HepG2 (cell line): Measurements from ENCODE around the gene RNF10. TPM values are rescaled to one million over a fixed set of nuclear protein-coding genes. Genes with fewer than 3 reads are reported as not detected.

ENCODE experiments used
- ATAC-seq: fragments of 200-7000 bp; cut with Tn5 transposase; 3 replicates; pipeline ENCODE4 v1.9.1; 2020; ENCODE audit warnings: mild to moderate bottlenecking, moderate library complexity
- BruUV-seq: library from RNA; stranded (reverse); fragments of 400-500 nt; replicated peaks from 2 replicates; lab custom pipeline; 2021; lab: Mats Ljungman, UMichigan
- CTCF ChIA-PET: fragments of 300-600 bp; formaldehyde crosslinking; extraction: SDS; loops from one replicate; lab custom pipeline; 2021; ENCODE audit warnings: low total read pairs, inconsistent platforms, low intra/inter-chr PET ratio; lab: Yijun Ruan, JAX
- POLR2A ChIA-PET: fragments of 350-600 bp; sonication (Branson Sonifier 250); formaldehyde crosslinking; loops from one replicate; lab custom pipeline; 2020; ENCODE audit warnings: antibody characterized with exemption, inconsistent platforms; lab: Yijun Ruan, JAX
- DNase-seq: peaks from one replicate; pipeline ENCODE4 v3.0.0-alpha.2; 2015; ENCODE audit warnings: low spot score
- FAIRE-seq: peaks from 3 replicates; lab custom pipeline; 2011; peaks lifted over from hg19 to GRCh38; lab: Jason Lieb, UNC
- H2AFZ ChIP-seq: one replicate; pipeline ENCODE4 v1.6.1; 2011; ENCODE audit warnings: low read length, inconsistent platforms
- H3K27ac ChIP-seq: fragments of 300-600 bp; 3 replicates; pipeline ENCODE4 v1.8.0; 2011; ENCODE audit warnings: mixed run types, mild to moderate bottlenecking, mixed read lengths, low read length, inconsistent platforms; ENCODE audit not compliant: insufficient read depth; ENCODE audit errors: extremely low read length
- H3K27me3 ChIP-seq, 2 experiments: fragments of 200-600 bp in 1 of 2; 2 replicates in 1 of 2; 3 replicates in 1 of 2; pipeline versions ENCODE4 v1.6.0 to v1.8.0; 2011; ENCODE audit warnings: low read length in 2 of 2, mild to moderate bottlenecking in 2 of 2, moderate library complexity in 2 of 2, inconsistent platforms in 1 of 2; ENCODE audit not compliant: insufficient read depth in 2 of 2, control insufficient read depth in 1 of 2
- H3K36me3 ChIP-seq, 2 experiments: fragments of 200-600 bp in 1 of 2; replicated peaks in 1 of 2; 2 replicates in 1 of 2; 3 replicates in 1 of 2; pipeline versions ENCODE4 v1.5.1 to v1.8.0; 2011; ENCODE audit warnings: low read length in 2 of 2, inconsistent platforms in 1 of 2; ENCODE audit not compliant: insufficient read depth in 2 of 2, control insufficient read depth in 1 of 2
- H3K4me1 ChIP-seq: 2 replicates; pipeline ENCODE4 v1.5.1; 2012; ENCODE audit warnings: low read length, inconsistent platforms; ENCODE audit not compliant: insufficient read depth
- H3K4me2 ChIP-seq: 2 replicates; pipeline ENCODE4 v1.6.0; 2011; ENCODE audit warnings: low read depth, low read length, inconsistent platforms
- H3K4me3 ChIP-seq, 3 experiments: fragments of 200-600 bp in 1 of 3; sonication (generic), shearing (Covaris generic) in 1 of 3; replicated peaks in 1 of 3; 2 replicates each; pipeline ENCODE4 v1.5.1; 2011 to 2016; ENCODE audit warnings: low read length in 3 of 3, inconsistent platforms in 2 of 3, low read depth in 2 of 3, mild to moderate bottlenecking in 2 of 3, control low read depth in 1 of 3, mixed read lengths in 1 of 3; ENCODE audit not compliant: insufficient read depth in 1 of 3
- H3K79me2 ChIP-seq: one replicate; pipeline ENCODE4 v1.6.1; 2011; ENCODE audit warnings: low read length, inconsistent platforms; ENCODE audit not compliant: insufficient read depth
- H3K9ac ChIP-seq: 2 replicates; pipeline ENCODE4 v1.6.0; 2011; ENCODE audit warnings: mild to moderate bottlenecking, low read depth, low read length, inconsistent platforms; ENCODE audit not compliant: insufficient read depth
- H3K9me3 ChIP-seq: 2 replicates; pipeline ENCODE4 v1.5.1; 2012; ENCODE audit warnings: mild to moderate bottlenecking, low read length
- H4K20me1 ChIP-seq: 2 replicates; pipeline ENCODE4 v1.6.0; 2011; ENCODE audit warnings: inconsistent platforms, mild to moderate bottlenecking, low read length, moderate library complexity; ENCODE audit not compliant: insufficient read depth
- ISL2 ChIP-seq: sonication (generic); formaldehyde crosslinking; IDR thresholded peaks from 2 replicates; pipeline ENCODE4 v1.5.0; 2020; ENCODE audit warnings: missing genetic modification reagents
- JUN ChIP-seq: sonication (generic); formaldehyde crosslinking; IDR thresholded peaks from 2 replicates; pipeline ENCODE4 v1.4.0; 2020; ENCODE audit warnings: mild to moderate bottlenecking, missing genetic modification reagents
- KAT8 ChIP-seq: IDR thresholded peaks from 2 replicates; pipeline ENCODE4 v1.6.1; 2016; ENCODE audit warnings: missing genetic modification reagents, missing compliant biosample characterization
- KLF16 ChIP-seq, 2 experiments: sonication (generic) in 1 of 2; formaldehyde crosslinking in 1 of 2; IDR thresholded peaks; 2 replicates each; pipeline versions ENCODE4 v1.6.1 to v1.8.0; 2016 to 2023; ENCODE audit warnings: missing genetic modification reagents in 2 of 2, missing compliant biosample characterization in 1 of 2
- RXRB ChIP-seq: IDR thresholded peaks from 2 replicates; pipeline ENCODE4 v1.6.1; 2016; ENCODE audit warnings: borderline replicate concordance, missing genetic modification reagents, missing compliant biosample characterization
- SKIL ChIP-seq: sonication (generic); formaldehyde crosslinking; IDR thresholded peaks from 2 replicates; pipeline ENCODE4 v1.8.0; 2022; ENCODE audit warnings: missing genetic modification reagents, mild to moderate bottlenecking, moderate library complexity, borderline replicate concordance
- THYN1 ChIP-seq: sonication (generic); formaldehyde crosslinking; IDR thresholded peaks from 2 replicates; pipeline ENCODE4 v1.8.1; 2023; ENCODE audit warnings: low read depth, mild to moderate bottlenecking, moderate library complexity, missing genetic modification reagents, borderline replicate concordance
- ZC3H13 ChIP-seq: sonication (generic); formaldehyde crosslinking; IDR thresholded peaks from 2 replicates; pipeline ENCODE4 v1.8.1; 2023; ENCODE audit warnings: mild to moderate bottlenecking, missing genetic modification reagents, moderate library complexity
- ZNF12 ChIP-seq: sonication (generic); formaldehyde crosslinking; IDR thresholded peaks from 2 replicates; pipeline ENCODE4 v1.5.0; 2020; ENCODE audit warnings: missing genetic modification reagents
- ZNF607 ChIP-seq: sonication (generic); formaldehyde crosslinking; IDR thresholded peaks from 2 replicates; pipeline ENCODE4 v1.5.1; 2020; ENCODE audit warnings: missing genetic modification reagents, mild to moderate bottlenecking, borderline replicate concordance
- ZNF629 ChIP-seq: sonication (generic); formaldehyde crosslinking; conservative IDR thresholded peaks from 2 replicates; pipeline ENCODE4 v1.5.0; 2020; ENCODE audit warnings: missing genetic modification reagents
- ZNF800 ChIP-seq: sonication (generic); formaldehyde crosslinking; IDR thresholded peaks from 2 replicates; pipeline ENCODE4 v1.4.0; 2020; ENCODE audit warnings: missing genetic modification reagents
- ZSCAN25 ChIP-seq: sonication (generic); formaldehyde crosslinking; IDR thresholded peaks from 2 replicates; pipeline ENCODE4 v1.8.0; 2022; ENCODE audit warnings: mild to moderate bottlenecking, missing genetic modification reagents
- WGBS: methylation state at CpG from one replicate; pipeline ENCODE4 v1.1.6; 2017; ENCODE audit warnings: low lambda C conversion rate; 5-methylcytosine and 5-hydroxymethylcytosine counted together
- in situ Hi-C: cut with HindIII; loops from 2 replicates; pipeline ENCODE4 v1.10.0; 2017; ENCODE audit warnings: low pct_unique_long_range_greater_than_20kb; ENCODE audit not compliant: extremely low pct_ligation_motif_present
- intact Hi-C: fragments of 100-400 bp; cut with micrococcal nuclease; formaldehyde crosslinking; loops from one replicate; pipeline ENCODE4 v1.10.0; 2022; ENCODE audit not compliant: unreplicated experiment
- polyA plus RNA-seq, 8 experiments: library from polyadenylated mRNA; depleted of rRNA in 3 of 8; stranded (reverse) in 7 of 8; unstranded in 1 of 8; fragments of >200 nt; fragmentation: Illumina TruSeq in 4 of 8; extraction: Trizol in 4 of 8; gene quantifications; 2 replicates each; pipeline versions ENCODE4 v1.2.1 to v1.2.3, GENCODE V29; 2011 to 2016; ENCODE audit warnings: low read depth in 4 of 8, missing spikeins in 1 of 8, mixed read lengths in 1 of 8; ENCODE audit not compliant: insufficient read depth in 1 of 8
- total RNA-seq, 5 experiments: library from RNA; depleted of rRNA; stranded (reverse); fragments of >200 nt; fragmentation: Illumina TruSeq; extraction: Trizol; gene quantifications; 2 replicates each; pipeline ENCODE4 v1.2.3, GENCODE V29; 2016; ENCODE audit warnings: low read depth in 1 of 5

RNF10 gene
- total and polyA plus RNA-seq, 2 of the 13 experiments (the other 11 are each of a cell fraction or from before 2014, with no cell fraction given) = 62.5 to 88.0 TPM

DNA sequence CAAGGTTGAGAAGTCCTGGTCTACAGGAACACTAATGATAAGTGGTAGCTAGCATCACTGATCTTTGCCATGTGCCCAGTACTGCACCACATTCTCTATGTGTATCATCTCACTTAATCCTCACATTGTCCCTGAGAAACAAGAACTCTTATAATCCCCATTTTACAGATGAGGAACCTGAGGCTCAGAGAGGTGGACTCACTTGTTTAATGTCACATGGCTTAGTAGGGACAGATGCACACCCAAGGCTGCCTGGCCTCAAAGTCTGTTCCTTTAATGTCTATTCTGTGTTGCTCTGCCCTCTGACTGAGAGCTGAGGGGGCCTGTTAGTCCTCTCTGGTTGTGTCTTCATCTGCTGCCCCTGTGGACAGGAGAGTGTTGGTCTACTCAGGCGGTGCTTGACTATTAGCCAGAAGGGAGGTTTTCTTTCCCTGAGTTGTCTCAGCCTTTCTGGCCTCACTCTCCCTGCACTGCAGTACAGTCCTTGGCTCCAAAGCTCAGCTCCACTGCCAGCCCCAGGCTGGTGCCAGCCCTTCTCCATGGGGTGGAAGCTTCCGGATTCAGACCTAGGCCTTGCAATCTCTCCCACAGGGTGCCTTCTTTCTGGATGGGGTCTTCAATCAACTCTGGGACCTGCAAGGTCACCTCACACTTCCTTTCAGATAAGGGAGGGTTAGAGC is 43.2 kb upstream of the RNF10 start:
- no peak overlapping the region for H3K4me2 ChIP-seq
- H3K9me3 ChIP-seq = no peaks in the 10 kb centered on the region
- no peak overlapping the region for H3K9ac ChIP-seq
- H3K36me3 ChIP-seq = peaks cover 0 to 2% of the 10 kb centered on the region in 2 experiments; a peak in 1 of 5 replicates
- peaks cover 8% of the 10 kb centered on the region for H3K79me2 ChIP-seq
- no peak overlapping the region for H3K4me3 ChIP-seq
- CTCF ChIA-PET = no interaction called here
- no peak for DNase-seq
- no TSS peak for BruUV-seq
- intact Hi-C loops (no loop called here), in situ Hi-C loops (no loop called here)
- TF ChIP-seq ZNF629 (CRISPR knock-in tag) (0 out of 2 replicates have a peak, but pooled peaks have one; percentile 18), KAT8 (no peak)
- no peak for ATAC-seq
- H3K27ac ChIP-seq = no peak overlapping the region
- POLR2A ChIA-PET = interaction anchor here (1.0 kb wide), 1 partner anchor 38 kb away, joined by 4 read pairs; the partner anchor contains the start of gene COQ5
- H4K20me1 ChIP-seq = no peaks in the 10 kb centered on the region
- H3K4me1 ChIP-seq = peaks cover 12% of the 10 kb centered on the region
- FAIRE-seq = no peak
- WGBS = 100% methylated on average over 2 of the region's 2 CpGs
- H2AFZ ChIP-seq = no peak overlapping the region
- H3K27me3 ChIP-seq = no peaks in the 10 kb centered on the region

DNA sequence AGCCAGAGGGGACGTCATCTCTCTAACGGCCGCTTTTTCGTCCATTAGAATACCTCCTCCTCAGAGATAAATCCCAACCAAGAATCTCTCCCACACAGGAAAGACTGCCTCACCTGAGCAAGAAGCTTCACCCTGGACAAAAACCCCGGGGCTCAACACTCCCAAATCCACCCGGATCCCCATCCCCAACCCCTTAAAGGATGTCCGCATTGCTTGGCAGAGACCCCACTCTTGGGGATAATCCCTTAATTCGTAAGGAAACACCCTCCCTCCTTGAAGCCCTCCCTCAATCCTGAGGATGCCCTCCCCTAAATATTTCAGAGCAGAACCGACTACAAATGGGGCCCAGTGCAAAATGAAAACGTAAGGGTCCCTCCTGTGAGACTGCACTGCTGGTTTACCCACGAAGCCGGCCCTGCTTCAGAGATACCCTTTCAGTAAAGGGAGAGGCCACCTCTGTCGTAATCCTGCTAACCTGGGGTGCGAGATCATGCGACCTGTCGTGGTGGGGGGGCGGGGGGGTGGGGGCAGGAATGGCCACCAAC is 38.9 kb upstream of the RNF10 start:
- DNase-seq = no peak
- H3K4me1 ChIP-seq = peaks cover 28% of the 10 kb centered on the region
- H2AFZ ChIP-seq = no peak overlapping the region
- no TSS peak for BruUV-seq
- H4K20me1 ChIP-seq = peaks cover 10% of the 10 kb centered on the region
- H3K9ac ChIP-seq = peak overlapping the region; percentile 79
- ChIA-PET POLR2A (interaction anchor here (1.0 to 2.8 kb wide), 11 partner anchors 9 to 267 kb away, joined by 3 to 30 read pairs (median 7); partner anchors contain the start of genes COQ5, POP5, RNU4-1 and RNU4-2), CTCF (no interaction called here)
- 6% methylated on average over 11 of the region's 17 CpGs for WGBS
- H3K36me3 ChIP-seq = peaks cover 3 to 9% of the 10 kb centered on the region in 2 experiments; a peak in 3 of 5 replicates
- in situ Hi-C loops (no loop called here), intact Hi-C loops (loop anchor here (5.0 kb wide), 1 partner anchor 42 kb away; no protein-coding TSS in a partner anchor)
- peak; percentile 11 for ATAC-seq
- no peak for FAIRE-seq
- H3K27ac ChIP-seq = peak overlapping the region; percentile 44
- H3K9me3 ChIP-seq = no peaks in the 10 kb centered on the region
- H3K4me2 ChIP-seq = peak overlapping the region; percentile 98
- H3K79me2 ChIP-seq = peaks cover 27% of the 10 kb centered on the region
- peak overlapping the region; percentile 79 to 100 (median 95) for H3K4me3 ChIP-seq
- no peaks in the 10 kb centered on the region; a peak in 1 of 5 replicates for H3K27me3 ChIP-seq
- no peak for TF ChIP-seq ZNF800 (CRISPR knock-in tag)
- no peak for TF ChIP-seq ISL2 (CRISPR knock-in tag)
- no peak for TF ChIP-seq RXRB (CRISPR knock-in tag)
- peak; percentile 36; the same call in 1 of the 2 replicates for TF ChIP-seq SKIL
- no peak for TF ChIP-seq JUN (CRISPR knock-in tag)
- 0 out of 2 replicates have a peak, but pooled peaks have one; percentile 42 for TF ChIP-seq ZC3H13 (CRISPR knock-in tag)
- no peak for TF ChIP-seq THYN1 (CRISPR knock-in tag)
- TF ChIP-seq KLF16 (CRISPR knock-in tag; IDR thresholded peaks at IDR 0.05) = no peak
- no peak for TF ChIP-seq ZNF607 (CRISPR knock-in tag)
- TF ChIP-seq ZNF12 (CRISPR knock-in tag) = no peak
- no peak for TF ChIP-seq ZSCAN25
